Muscle of back (tissue), 11 donors: ENCODE results near the gene AKAP6. TPM values are rescaled to one million over a fixed set of nuclear protein-coding genes. Genes with fewer than 3 reads are reported as not detected.

Source experiments
- DNase-seq, 3 donors: peaks; one replicate each; pipeline versions ENCODE4 v3.0.0 to v3.0.0-alpha.2; 2013
- polyA plus RNA-seq, 10 donors: library from polyadenylated mRNA; unstranded; fragments of 120-200 nt; gene quantifications; one replicate each; pipeline ENCODE4 v1.2.1, GENCODE V29; 2013; ENCODE audit not compliant: insufficient read length in 10 of 10

Gene AKAP6
- polyA plus RNA-seq, 10 donors: 34.4 to 90.4 (median 55.4) TPM

- DNase-seq: no peak
Measured at GRCh38 chr14:32525591-32525990, 196.5 kb downstream of the AKAP6 start.

GRCh38 chr14:32530800-32531199, 201.7 kb downstream of the AKAP6 start:
- no peak for DNase-seq

GRCh38 chr14:32531942-32532515, 202.9 kb downstream of the AKAP6 start:
- DNase-seq: no peak

GRCh38 chr14:32534145-32534544, 205.0 kb downstream of the AKAP6 start:
- DNase-seq: no peak

- no peak for DNase-seq
Measured at GRCh38 chr14:32536175-32536574, 207.1 kb downstream of the AKAP6 start.

- DNase-seq: no peak
Measured at GRCh38 chr14:32537166-32537565, 208.1 kb downstream of the AKAP6 start.

- no peak for DNase-seq
Measured at GRCh38 chr14:32542507-32542906, 213.4 kb downstream of the AKAP6 start.

GRCh38 chr14:32545095-32545494, 216.0 kb downstream of the AKAP6 start:
- no peak for DNase-seq

GRCh38 chr14:32545506-32546210, 216.6 kb downstream of the AKAP6 start:
- no peak for DNase-seq

- no peak for DNase-seq
Measured at GRCh38 chr14:32546246-32546645, 217.1 kb downstream of the AKAP6 start.

- DNase-seq: no peak
Measured at GRCh38 chr14:32552766-32553165, 223.7 kb downstream of the AKAP6 start.

GRCh38 chr14:32559048-32559447, 229.9 kb downstream of the AKAP6 start:
- no peak for DNase-seq

GRCh38 chr14:32559590-32559989, 230.5 kb downstream of the AKAP6 start:
- no peak for DNase-seq

GRCh38 chr14:32560209-32560857, 231.2 kb downstream of the AKAP6 start:
- peak; percentile 68 to 82 (median 71) for DNase-seq

GRCh38 chr14:32561520-32561919, 232.4 kb downstream of the AKAP6 start:
- peak in 1 of 3 donors; percentile 72 for DNase-seq

GRCh38 chr14:32564596-32564995, 235.5 kb downstream of the AKAP6 start:
- peak in 2 of 3 donors; percentile 26 to 53 for DNase-seq

GRCh38 chr14:32565256-32565655, 236.2 kb downstream of the AKAP6 start:
- peak in 1 of 3 donors; percentile 39 for DNase-seq

GRCh38 chr14:32567543-32568384, 238.7 kb downstream of the AKAP6 start:
- no peak for DNase-seq

- DNase-seq: no peak
Measured at GRCh38 chr14:32571551-32571950, 242.5 kb downstream of the AKAP6 start.

- DNase-seq: no peak
Measured at GRCh38 chr14:32571995-32572866, 243.1 kb downstream of the AKAP6 start.

GRCh38 chr14:32572867-32573150, 243.7 kb downstream of the AKAP6 start:
- no peak for DNase-seq
